ENCODE results near the gene BCL2L1.
"Not testable (repeated sequence)": the region's sequence is repeated elsewhere in the genome, so short reads cannot be mapped to it uniquely, and the experiment has no call there.

Gene BCL2L1

DNA sequence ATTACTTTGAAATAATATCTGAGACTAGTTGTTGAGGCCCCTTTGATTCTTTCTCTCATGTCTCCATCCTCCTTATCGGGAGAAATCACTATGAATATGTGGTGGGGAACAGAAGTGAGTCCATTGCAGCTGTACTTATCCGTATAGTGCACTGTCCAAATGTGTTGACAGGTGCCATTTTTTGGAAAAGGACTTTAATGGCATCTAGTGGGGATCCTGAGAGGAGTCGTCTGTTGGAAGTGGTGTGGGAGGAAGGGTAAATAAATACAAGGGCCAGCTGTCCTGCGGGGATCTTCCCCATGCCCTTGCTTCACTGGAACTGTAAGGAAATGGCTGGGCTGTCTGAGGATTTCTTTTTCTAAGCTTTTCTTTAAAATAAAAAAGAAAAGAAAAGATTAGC, 35.9 kb upstream of the BCL2L1 start:
- Histone ChIP-seq H3K9ac (no peak overlapping the region), H3K4me2 (no peak overlapping the region), H3K27me3 (no peaks in the 10 kb centered on the region), H3K4me1 (no peaks in the 10 kb centered on the region), H3K36me3 (peaks cover 5 to 100% (median 96%) of the 10 kb centered on the region in 11 experiments), H4K20me1 (peaks cover 0 to 89% (median 47%) of the 10 kb centered on the region in 11 experiments; a peak in 15 of 22 replicates), H3K4me3 (no peak overlapping the region), H3K27ac (no peak overlapping the region), H3K9me3 (replicated peaks in 1 of 11) (no peaks in the 10 kb centered on the region)
- no peak for TF ChIP-seq Cebpa-rat (IDR thresholded peaks at IDR 0.05)

DNA sequence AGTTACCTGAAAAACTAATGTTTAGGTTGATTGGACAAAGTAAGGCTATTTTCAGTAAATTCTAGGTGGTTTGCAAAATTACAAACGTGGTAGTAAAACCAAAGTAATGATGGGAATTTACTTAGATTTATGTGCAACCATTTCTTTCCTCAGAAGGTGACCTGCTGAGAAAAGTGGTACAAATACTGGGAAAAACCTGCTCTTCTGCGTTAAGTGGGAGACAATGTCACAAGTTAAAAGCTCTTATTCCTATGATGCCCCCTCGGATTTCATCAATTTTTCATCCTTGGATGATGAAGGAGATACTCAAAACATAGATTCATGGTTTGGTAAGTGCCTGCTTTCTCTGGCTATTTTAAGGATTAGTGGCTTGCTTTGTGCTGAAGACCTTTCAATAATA, 34.6 kb upstream of the BCL2L1 start:
- H3K36me3 ChIP-seq: peaks cover 5 to 100% (median 97%) of the 10 kb centered on the region in 11 experiments
- no peak overlapping the region for H3K4me2 ChIP-seq
- no peak overlapping the region for H3K9ac ChIP-seq
- H3K4me3 ChIP-seq: no peak overlapping the region
- TF ChIP-seq Cebpa-rat (IDR thresholded peaks at IDR 0.05): no peak
- no peaks in the 10 kb centered on the region for H3K9me3 ChIP-seq (replicated peaks in 1 of 11)
- no peaks in the 10 kb centered on the region for H3K27me3 ChIP-seq
- peaks cover 0 to 92% (median 54%) of the 10 kb centered on the region in 11 experiments; a peak in 15 of 22 replicates for H4K20me1 ChIP-seq
- no peak overlapping the region for H3K27ac ChIP-seq
- H3K4me1 ChIP-seq: no peaks in the 10 kb centered on the region

DNA sequence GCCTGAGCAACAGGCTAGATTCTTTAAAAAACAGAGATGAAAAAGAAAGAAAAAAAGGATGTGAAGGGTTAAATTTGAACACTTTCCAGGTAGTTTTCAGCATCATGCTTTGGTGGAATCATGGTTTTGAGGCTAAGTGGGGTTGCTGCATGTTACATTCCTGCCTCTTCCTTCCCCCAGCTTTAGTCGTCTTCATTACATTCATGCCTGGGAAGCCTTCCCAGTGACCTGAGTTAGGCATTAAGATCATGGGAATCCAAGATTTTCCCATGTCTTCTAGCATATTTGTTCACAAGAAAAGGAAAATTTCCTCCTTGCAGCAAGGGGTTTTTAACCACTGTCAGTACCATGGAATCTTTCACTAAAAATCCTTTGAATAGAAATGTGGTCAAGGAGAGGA, 28.5 kb upstream of the BCL2L1 start:
- H3K9ac ChIP-seq: no peak overlapping the region
- H3K27ac ChIP-seq: no peak overlapping the region
- no peaks in the 10 kb centered on the region for H3K27me3 ChIP-seq
- TF ChIP-seq Cebpa-rat (IDR thresholded peaks at IDR 0.05): no peak
- no peaks in the 10 kb centered on the region for H3K9me3 ChIP-seq (replicated peaks in 1 of 11)
- H3K4me3 ChIP-seq: no peak overlapping the region
- peaks cover 0 to 5% (median 0%) of the 10 kb centered on the region in 10 experiments; a peak in 1 of 20 replicates for H3K4me1 ChIP-seq
- peaks cover 0 to 90% (median 62%) of the 10 kb centered on the region in 11 experiments; a peak in 16 of 22 replicates for H4K20me1 ChIP-seq
- H3K4me2 ChIP-seq: no peak overlapping the region
- peaks cover 0 to 99% (median 94%) of the 10 kb centered on the region in 11 experiments; a peak in 20 of 22 replicates for H3K36me3 ChIP-seq

GRCh38 chr20:31749223-31749622, 26.6 kb upstream of the BCL2L1 start:
- H3K9ac ChIP-seq: no peak overlapping the region
- H3K27ac ChIP-seq: no peak overlapping the region
- H4K20me1 ChIP-seq: peaks cover 0 to 87% (median 58%) of the 10 kb centered on the region in 11 experiments; a peak in 16 of 22 replicates
- H3K36me3 ChIP-seq: peaks cover 0 to 99% (median 94%) of the 10 kb centered on the region in 11 experiments; a peak in 20 of 22 replicates
- no peak for TF ChIP-seq Cebpa-rat (IDR thresholded peaks at IDR 0.05)
- H3K27me3 ChIP-seq: no peaks in the 10 kb centered on the region
- H3K4me3 ChIP-seq: no peak overlapping the region
- no peak overlapping the region for H3K4me2 ChIP-seq
- H3K4me1 ChIP-seq: peaks cover 0 to 6% (median 0%) of the 10 kb centered on the region in 10 experiments; a peak in 1 of 20 replicates
- H3K9me3 ChIP-seq (replicated peaks in 1 of 11): no peaks in the 10 kb centered on the region

- no peak overlapping the region for H3K4me2 ChIP-seq
- no peaks in the 10 kb centered on the region for H3K27me3 ChIP-seq
- no peak overlapping the region for H3K27ac ChIP-seq
- H3K4me3 ChIP-seq: no peak overlapping the region
- H4K20me1 ChIP-seq: peaks cover 0 to 87% (median 49%) of the 10 kb centered on the region in 11 experiments; a peak in 16 of 22 replicates
- no peak overlapping the region for H3K9ac ChIP-seq
- H3K9me3 ChIP-seq (replicated peaks in 1 of 11): no peaks in the 10 kb centered on the region
- peaks cover 0 to 6% (median 0%) of the 10 kb centered on the region in 10 experiments; a peak in 1 of 20 replicates for H3K4me1 ChIP-seq
- TF ChIP-seq Cebpa-rat (IDR thresholded peaks at IDR 0.05): no peak
- H3K36me3 ChIP-seq: peaks cover 0 to 99% (median 95%) of the 10 kb centered on the region in 11 experiments; a peak in 19 of 22 replicates
Measured at GRCh38 chr20:31747640-31748039, 25.0 kb upstream of the BCL2L1 start.

- H3K4me1 ChIP-seq; H3K9me3 ChIP-seq (replicated peaks in 1 of 11); H3K27me3 ChIP-seq; H3K4me3 ChIP-seq; H3K27ac ChIP-seq; H3K4me2 ChIP-seq; H3K9ac ChIP-seq: not testable (repeated sequence)
- Histone ChIP-seq H3K36me3 (peaks cover 0 to 99% (median 95%) of the 10 kb centered on the region in 11 experiments; a peak in 19 of 22 replicates), H4K20me1 (peaks cover 0 to 85% (median 45%) of the 10 kb centered on the region in 11 experiments; a peak in 16 of 22 replicates)
Measured at GRCh38 chr20:31747028-31747427, 24.4 kb upstream of the BCL2L1 start.

- no peaks in the 10 kb centered on the region for H3K27me3 ChIP-seq
- peaks cover 7 to 14% (median 11%) of the 10 kb centered on the region in 10 experiments for H3K4me1 ChIP-seq
- H3K27ac ChIP-seq: no peak overlapping the region
- peaks cover 0 to 85% (median 46%) of the 10 kb centered on the region in 11 experiments; a peak in 16 of 22 replicates for H4K20me1 ChIP-seq
- peaks cover 0 to 95% (median 89%) of the 10 kb centered on the region in 11 experiments; a peak in 19 of 22 replicates for H3K36me3 ChIP-seq
- H3K4me2 ChIP-seq: no peak overlapping the region
- no peak overlapping the region for H3K4me3 ChIP-seq
- TF ChIP-seq Cebpa-rat (IDR thresholded peaks at IDR 0.05): no peak
- H3K9ac ChIP-seq: no peak overlapping the region
- no peaks in the 10 kb centered on the region for H3K9me3 ChIP-seq (replicated peaks in 1 of 11)
Measured at GRCh38 chr20:31746068-31746878, 23.6 kb upstream of the BCL2L1 start.

DNA sequence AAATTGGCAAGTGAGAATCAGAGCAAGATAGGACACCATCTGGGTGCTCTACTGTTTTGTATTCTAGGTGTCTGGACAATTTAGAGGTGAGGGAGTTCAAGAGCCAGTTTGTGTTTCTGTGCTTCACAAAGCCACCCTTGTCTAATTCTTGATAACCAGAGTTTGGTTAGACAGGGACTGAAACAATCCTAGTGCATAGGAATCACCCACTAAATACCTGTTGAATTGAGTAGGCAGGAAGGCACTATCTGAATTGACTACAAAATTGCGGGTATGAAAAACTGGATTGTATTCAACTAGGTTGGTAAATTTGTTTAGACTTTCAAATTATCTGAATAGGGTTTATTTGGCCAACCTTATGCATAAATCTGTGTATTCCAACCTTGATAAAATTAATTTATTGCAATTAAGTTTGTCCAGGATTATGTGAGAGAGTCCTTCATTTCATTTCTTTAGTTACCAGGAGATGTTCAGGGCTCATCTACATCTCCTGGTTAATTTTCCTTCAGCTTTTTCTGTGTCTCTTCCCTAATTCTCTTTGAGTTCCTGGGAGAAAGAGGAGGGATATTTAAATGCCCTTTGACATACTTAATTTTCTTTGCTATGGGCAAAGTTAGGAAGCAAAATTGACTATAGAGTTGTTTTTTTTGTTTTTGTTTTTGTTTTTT, 18.1 kb upstream of the BCL2L1 start:
- TF ChIP-seq Cebpa-rat (IDR thresholded peaks at IDR 0.05): no peak
- H3K4me1 ChIP-seq: peaks cover 38 to 45% (median 42%) of the 10 kb centered on the region in 10 experiments
- peak overlapping the region in 10 of 11 experiments; percentile 55 to 95 (median 88); a peak in 15 of 22 replicates for H3K27ac ChIP-seq
- peaks cover 0 to 49% (median 21%) of the 10 kb centered on the region in 11 experiments; a peak in 12 of 22 replicates for H4K20me1 ChIP-seq
- peak overlapping the region; percentile 82 to 96 (median 87) for H3K4me2 ChIP-seq
- peaks cover 0 to 42% (median 38%) of the 10 kb centered on the region in 11 experiments; a peak in 19 of 22 replicates for H3K36me3 ChIP-seq
- H3K27me3 ChIP-seq: no peaks in the 10 kb centered on the region
- no peaks in the 10 kb centered on the region for H3K9me3 ChIP-seq (replicated peaks in 1 of 11)
- H3K9ac ChIP-seq: peak overlapping the region; percentile 76 to 94 (median 89); a peak in 21 of 22 replicates
- H3K4me3 ChIP-seq: peak overlapping the region in 9 of 10 experiments; percentile 77 to 93 (median 83); a peak in 18 of 20 replicates

All from BLaER1 treated with 17β-estradiol and CSF1 and Interleukin-3, amounts not matched to agents 10 nM and 100 nM (cell line).